Body of pancreas (tissue), 4 donors: ENCODE results near the gene ACVR1.

Source experiments
- POLR2A ChIP-seq, 3 donors: fragments of 450-650 bp; IDR thresholded peaks; one replicate each; pipeline ENCODE4 v1.6.1; 2016; ENCODE audit warnings: antibody characterized with exemption in 3 of 3, mild to moderate bottlenecking in 2 of 3
- TF ChIP-seq, protein P1 (sequence below), 7 experiments: fragments of 450-650 bp in 4 of 7; fragments of 200-600 bp in 3 of 7; sonication (generic) in 3 of 7; IDR thresholded peaks; one replicate each; pipeline ENCODE4 v1.5.1; 2016 to 2019; ENCODE audit warnings: antibody characterized with exemption in 7 of 7

DNA sequence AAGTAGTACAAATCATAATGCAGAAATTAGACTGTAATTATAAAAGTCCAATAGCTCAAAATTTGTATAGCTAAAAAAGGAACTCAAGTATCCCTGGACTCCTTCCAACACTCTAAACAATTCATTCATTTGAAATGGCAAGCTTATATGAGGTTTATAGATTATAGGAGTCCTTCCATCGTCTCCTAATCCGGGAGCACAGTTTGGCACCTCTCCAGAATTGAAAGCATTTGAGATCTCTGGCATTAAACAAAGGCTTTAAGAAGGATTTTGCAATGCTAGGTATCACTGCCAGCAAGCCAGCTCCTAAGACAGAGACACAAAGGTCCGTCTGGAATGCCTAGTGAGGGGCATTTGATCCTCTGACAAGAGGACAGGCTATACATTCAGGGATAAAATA, 90.9 kb downstream of the ACVR1 start:
- TF ChIP-seq POLR2A (IDR thresholded peaks at IDR 0.05): no peak
- TF ChIP-seq, protein P1, sequence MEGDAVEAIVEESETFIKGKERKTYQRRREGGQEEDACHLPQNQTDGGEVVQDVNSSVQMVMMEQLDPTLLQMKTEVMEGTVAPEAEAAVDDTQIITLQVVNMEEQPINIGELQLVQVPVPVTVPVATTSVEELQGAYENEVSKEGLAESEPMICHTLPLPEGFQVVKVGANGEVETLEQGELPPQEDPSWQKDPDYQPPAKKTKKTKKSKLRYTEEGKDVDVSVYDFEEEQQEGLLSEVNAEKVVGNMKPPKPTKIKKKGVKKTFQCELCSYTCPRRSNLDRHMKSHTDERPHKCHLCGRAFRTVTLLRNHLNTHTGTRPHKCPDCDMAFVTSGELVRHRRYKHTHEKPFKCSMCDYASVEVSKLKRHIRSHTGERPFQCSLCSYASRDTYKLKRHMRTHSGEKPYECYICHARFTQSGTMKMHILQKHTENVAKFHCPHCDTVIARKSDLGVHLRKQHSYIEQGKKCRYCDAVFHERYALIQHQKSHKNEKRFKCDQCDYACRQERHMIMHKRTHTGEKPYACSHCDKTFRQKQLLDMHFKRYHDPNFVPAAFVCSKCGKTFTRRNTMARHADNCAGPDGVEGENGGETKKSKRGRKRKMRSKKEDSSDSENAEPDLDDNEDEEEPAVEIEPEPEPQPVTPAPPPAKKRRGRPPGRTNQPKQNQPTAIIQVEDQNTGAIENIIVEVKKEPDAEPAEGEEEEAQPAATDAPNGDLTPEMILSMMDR (IDR thresholded peaks at IDR 0.05): no peak
